HepG2 (cell line): ENCODE data around the gene ERP44. TPM values are rescaled to one million over a fixed set of nuclear protein-coding genes. Genes with fewer than 3 reads are reported as not detected.

Source experiments
- ATAC-seq: fragments of 200-7000 bp; cut with Tn5 transposase; 3 replicates; pipeline ENCODE4 v1.9.1; 2020; ENCODE audit warnings: mild to moderate bottlenecking, moderate library complexity
- BruUV-seq: library from RNA; stranded (reverse); fragments of 400-500 nt; replicated peaks from 2 replicates; lab custom pipeline; 2021; lab: Mats Ljungman, UMichigan
- CTCF ChIA-PET: fragments of 300-600 bp; formaldehyde crosslinking; extraction: SDS; loops from one replicate; lab custom pipeline; 2021; ENCODE audit warnings: low total read pairs, inconsistent platforms, low intra/inter-chr PET ratio; lab: Yijun Ruan, JAX
- POLR2A ChIA-PET: fragments of 350-600 bp; sonication (Branson Sonifier 250); formaldehyde crosslinking; loops from one replicate; lab custom pipeline; 2020; ENCODE audit warnings: antibody characterized with exemption, inconsistent platforms; lab: Yijun Ruan, JAX
- DNase-seq: peaks from one replicate; pipeline ENCODE4 v3.0.0-alpha.2; 2015; ENCODE audit warnings: low spot score
- FAIRE-seq: peaks from 3 replicates; lab custom pipeline; 2011; peaks lifted over from hg19 to GRCh38; lab: Jason Lieb, UNC
- H2AFZ ChIP-seq: one replicate; pipeline ENCODE4 v1.6.1; 2011; ENCODE audit warnings: low read length, inconsistent platforms
- H3K27ac ChIP-seq: fragments of 300-600 bp; 3 replicates; pipeline ENCODE4 v1.8.0; 2011; ENCODE audit warnings: mixed run types, mild to moderate bottlenecking, mixed read lengths, low read length, inconsistent platforms; ENCODE audit not compliant: insufficient read depth; ENCODE audit errors: extremely low read length
- H3K27me3 ChIP-seq, 2 experiments: fragments of 200-600 bp in 1 of 2; 2 replicates in 1 of 2; 3 replicates in 1 of 2; pipeline versions ENCODE4 v1.6.0 to v1.8.0; 2011; ENCODE audit warnings: low read length in 2 of 2, mild to moderate bottlenecking in 2 of 2, moderate library complexity in 2 of 2, inconsistent platforms in 1 of 2; ENCODE audit not compliant: insufficient read depth in 2 of 2, control insufficient read depth in 1 of 2
- H3K36me3 ChIP-seq, 2 experiments: fragments of 200-600 bp in 1 of 2; replicated peaks in 1 of 2; 2 replicates in 1 of 2; 3 replicates in 1 of 2; pipeline versions ENCODE4 v1.5.1 to v1.8.0; 2011; ENCODE audit warnings: low read length in 2 of 2, inconsistent platforms in 1 of 2; ENCODE audit not compliant: insufficient read depth in 2 of 2, control insufficient read depth in 1 of 2
- H3K4me1 ChIP-seq: 2 replicates; pipeline ENCODE4 v1.5.1; 2012; ENCODE audit warnings: low read length, inconsistent platforms; ENCODE audit not compliant: insufficient read depth
- H3K4me2 ChIP-seq: 2 replicates; pipeline ENCODE4 v1.6.0; 2011; ENCODE audit warnings: low read depth, low read length, inconsistent platforms
- H3K4me3 ChIP-seq, 3 experiments: fragments of 200-600 bp in 1 of 3; sonication (generic), shearing (Covaris generic) in 1 of 3; replicated peaks in 1 of 3; 2 replicates each; pipeline ENCODE4 v1.5.1; 2011 to 2016; ENCODE audit warnings: low read length in 3 of 3, inconsistent platforms in 2 of 3, low read depth in 2 of 3, mild to moderate bottlenecking in 2 of 3, control low read depth in 1 of 3, mixed read lengths in 1 of 3; ENCODE audit not compliant: insufficient read depth in 1 of 3
- H3K79me2 ChIP-seq: one replicate; pipeline ENCODE4 v1.6.1; 2011; ENCODE audit warnings: low read length, inconsistent platforms; ENCODE audit not compliant: insufficient read depth
- H3K9ac ChIP-seq: 2 replicates; pipeline ENCODE4 v1.6.0; 2011; ENCODE audit warnings: mild to moderate bottlenecking, low read depth, low read length, inconsistent platforms; ENCODE audit not compliant: insufficient read depth
- H3K9me3 ChIP-seq: 2 replicates; pipeline ENCODE4 v1.5.1; 2012; ENCODE audit warnings: mild to moderate bottlenecking, low read length
- H4K20me1 ChIP-seq: 2 replicates; pipeline ENCODE4 v1.6.0; 2011; ENCODE audit warnings: inconsistent platforms, mild to moderate bottlenecking, low read length, moderate library complexity; ENCODE audit not compliant: insufficient read depth
- ZSCAN30 ChIP-seq: sonication (generic); formaldehyde crosslinking; IDR thresholded peaks from 2 replicates; pipeline ENCODE4 v1.5.0; 2020; ENCODE audit warnings: mild to moderate bottlenecking, missing genetic modification reagents
- WGBS: methylation state at CpG from one replicate; pipeline ENCODE4 v1.1.6; 2017; ENCODE audit warnings: low lambda C conversion rate; 5-methylcytosine and 5-hydroxymethylcytosine counted together
- in situ Hi-C: cut with HindIII; loops from 2 replicates; pipeline ENCODE4 v1.10.0; 2017; ENCODE audit warnings: low pct_unique_long_range_greater_than_20kb; ENCODE audit not compliant: extremely low pct_ligation_motif_present
- intact Hi-C: fragments of 100-400 bp; cut with micrococcal nuclease; formaldehyde crosslinking; loops from one replicate; pipeline ENCODE4 v1.10.0; 2022; ENCODE audit not compliant: unreplicated experiment
- polyA plus RNA-seq, 8 experiments: library from polyadenylated mRNA; depleted of rRNA in 3 of 8; stranded (reverse) in 7 of 8; unstranded in 1 of 8; fragments of >200 nt; fragmentation: Illumina TruSeq in 4 of 8; extraction: Trizol in 4 of 8; gene quantifications; 2 replicates each; pipeline versions ENCODE4 v1.2.1 to v1.2.3, GENCODE V29; 2011 to 2016; ENCODE audit warnings: low read depth in 4 of 8, missing spikeins in 1 of 8, mixed read lengths in 1 of 8; ENCODE audit not compliant: insufficient read depth in 1 of 8
- total RNA-seq, 5 experiments: library from RNA; depleted of rRNA; stranded (reverse); fragments of >200 nt; fragmentation: Illumina TruSeq; extraction: Trizol; gene quantifications; 2 replicates each; pipeline ENCODE4 v1.2.3, GENCODE V29; 2016; ENCODE audit warnings: low read depth in 1 of 5
- TF ChIP-seq, protein P1 (sequence below): sonication (generic); formaldehyde crosslinking; IDR thresholded peaks from 2 replicates; pipeline ENCODE4 v1.9.0; 2022; ENCODE audit warnings: missing genetic modification reagents, mild to moderate bottlenecking, borderline replicate concordance
- TF ChIP-seq, protein P2 (sequence below): sonication (generic); formaldehyde crosslinking; IDR thresholded peaks from 2 replicates; pipeline ENCODE4 v1.4.0; 2020; ENCODE audit warnings: missing genetic modification reagents

Gene ERP44
- total and polyA plus RNA-seq, 2 of the 13 experiments (the other 11 are each of a cell fraction or from before 2014, with no cell fraction given) = 8.9 to 13.8 TPM

GRCh38 chr9:100049551-100049950, 49.2 kb downstream of the ERP44 start:
- intact Hi-C loops = no loop called here
- no peaks in the 10 kb centered on the region for H3K9me3 ChIP-seq
- in situ Hi-C loops = loop anchor here (25.0 kb wide), 2 partner anchors 263 to 538 kb away; partner anchors contain the start of gene CAVIN4
- H3K4me2 ChIP-seq = no peak overlapping the region
- ATAC-seq = no peak
- BruUV-seq = no TSS peak
- TF ChIP-seq, protein P1, sequence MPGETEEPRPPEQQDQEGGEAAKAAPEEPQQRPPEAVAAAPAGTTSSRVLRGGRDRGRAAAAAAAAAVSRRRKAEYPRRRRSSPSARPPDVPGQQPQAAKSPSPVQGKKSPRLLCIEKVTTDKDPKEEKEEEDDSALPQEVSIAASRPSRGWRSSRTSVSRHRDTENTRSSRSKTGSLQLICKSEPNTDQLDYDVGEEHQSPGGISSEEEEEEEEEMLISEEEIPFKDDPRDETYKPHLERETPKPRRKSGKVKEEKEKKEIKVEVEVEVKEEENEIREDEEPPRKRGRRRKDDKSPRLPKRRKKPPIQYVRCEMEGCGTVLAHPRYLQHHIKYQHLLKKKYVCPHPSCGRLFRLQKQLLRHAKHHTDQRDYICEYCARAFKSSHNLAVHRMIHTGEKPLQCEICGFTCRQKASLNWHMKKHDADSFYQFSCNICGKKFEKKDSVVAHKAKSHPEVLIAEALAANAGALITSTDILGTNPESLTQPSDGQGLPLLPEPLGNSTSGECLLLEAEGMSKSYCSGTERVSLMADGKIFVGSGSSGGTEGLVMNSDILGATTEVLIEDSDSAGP (CRISPR knock-in tag) = no peak
- TF ChIP-seq, protein P2, sequence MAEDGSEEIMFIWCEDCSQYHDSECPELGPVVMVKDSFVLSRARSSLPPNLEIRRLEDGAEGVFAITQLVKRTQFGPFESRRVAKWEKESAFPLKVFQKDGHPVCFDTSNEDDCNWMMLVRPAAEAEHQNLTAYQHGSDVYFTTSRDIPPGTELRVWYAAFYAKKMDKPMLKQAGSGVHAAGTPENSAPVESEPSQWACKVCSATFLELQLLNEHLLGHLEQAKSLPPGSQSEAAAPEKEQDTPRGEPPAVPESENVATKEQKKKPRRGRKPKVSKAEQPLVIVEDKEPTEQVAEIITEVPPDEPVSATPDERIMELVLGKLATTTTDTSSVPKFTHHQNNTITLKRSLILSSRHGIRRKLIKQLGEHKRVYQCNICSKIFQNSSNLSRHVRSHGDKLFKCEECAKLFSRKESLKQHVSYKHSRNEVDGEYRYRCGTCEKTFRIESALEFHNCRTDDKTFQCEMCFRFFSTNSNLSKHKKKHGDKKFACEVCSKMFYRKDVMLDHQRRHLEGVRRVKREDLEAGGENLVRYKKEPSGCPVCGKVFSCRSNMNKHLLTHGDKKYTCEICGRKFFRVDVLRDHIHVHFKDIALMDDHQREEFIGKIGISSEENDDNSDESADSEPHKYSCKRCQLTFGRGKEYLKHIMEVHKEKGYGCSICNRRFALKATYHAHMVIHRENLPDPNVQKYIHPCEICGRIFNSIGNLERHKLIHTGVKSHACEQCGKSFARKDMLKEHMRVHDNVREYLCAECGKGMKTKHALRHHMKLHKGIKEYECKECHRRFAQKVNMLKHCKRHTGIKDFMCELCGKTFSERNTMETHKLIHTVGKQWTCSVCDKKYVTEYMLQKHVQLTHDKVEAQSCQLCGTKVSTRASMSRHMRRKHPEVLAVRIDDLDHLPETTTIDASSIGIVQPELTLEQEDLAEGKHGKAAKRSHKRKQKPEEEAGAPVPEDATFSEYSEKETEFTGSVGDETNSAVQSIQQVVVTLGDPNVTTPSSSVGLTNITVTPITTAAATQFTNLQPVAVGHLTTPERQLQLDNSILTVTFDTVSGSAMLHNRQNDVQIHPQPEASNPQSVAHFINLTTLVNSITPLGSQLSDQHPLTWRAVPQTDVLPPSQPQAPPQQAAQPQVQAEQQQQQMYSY (CRISPR knock-in tag) = no peak
- TF ChIP-seq ZSCAN30 (CRISPR knock-in tag) = no peak
- ChIA-PET POLR2A (no interaction called here), CTCF (no interaction called here)
- no peak overlapping the region for H3K27ac ChIP-seq
- H2AFZ ChIP-seq = no peak overlapping the region
- H3K4me1 ChIP-seq = no peaks in the 10 kb centered on the region
- peaks cover 3 to 13% of the 10 kb centered on the region in 2 experiments; a peak in 4 of 5 replicates for H3K36me3 ChIP-seq
- H4K20me1 ChIP-seq = no peaks in the 10 kb centered on the region
- DNase-seq = no peak
- no peak overlapping the region for H3K4me3 ChIP-seq
- no peak overlapping the region for H3K9ac ChIP-seq
- no peaks in the 10 kb centered on the region for H3K79me2 ChIP-seq
- 100% methylated on average over 1 of the region's 1 CpG for WGBS
- no peak for FAIRE-seq
- no peaks in the 10 kb centered on the region for H3K27me3 ChIP-seq
